ENCODE measurements around the gene MADCAM1. TPM values are rescaled to one million over a fixed set of nuclear protein-coding genes. Genes with fewer than 3 reads are reported as not detected.

The MADCAM1 gene
- total RNA-seq, 1 experiment from 2014 or later: 0.47 TPM

DNA sequence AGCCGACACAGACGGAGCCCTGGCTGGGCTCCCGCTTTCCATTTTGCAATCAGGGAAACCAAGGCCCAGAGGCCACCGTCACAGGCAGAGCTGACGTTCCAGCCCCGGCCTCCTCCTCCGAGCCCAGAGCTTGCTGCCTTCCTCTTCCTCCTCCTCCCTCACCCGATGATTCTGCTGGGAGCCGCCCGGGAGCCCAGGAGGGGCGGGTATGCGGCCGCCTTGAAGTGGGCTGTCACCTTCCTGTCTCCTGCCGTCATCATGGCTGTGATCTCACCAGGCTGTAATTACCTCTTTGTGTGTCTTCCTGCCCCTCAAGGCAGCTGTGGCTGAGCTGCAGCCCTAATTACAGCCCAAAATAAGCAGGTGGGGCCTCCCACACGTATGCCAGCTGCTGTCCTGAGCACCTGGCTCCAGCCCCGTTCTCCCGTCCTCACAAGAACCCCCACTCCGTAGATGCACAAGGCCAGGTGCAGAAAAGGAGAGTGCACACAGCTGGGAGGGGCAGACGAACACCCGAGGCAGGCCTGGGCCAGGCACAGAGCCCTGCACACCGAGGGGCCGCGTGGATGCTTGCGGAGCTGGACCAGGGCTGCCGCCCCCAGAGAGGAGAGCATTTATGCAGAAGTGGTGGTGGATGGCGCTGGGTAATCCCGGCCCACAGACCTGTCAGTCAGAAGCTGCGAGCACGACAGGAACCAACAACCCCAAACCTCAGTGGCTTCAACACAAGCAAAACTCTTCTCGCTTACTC is 15.0 kb downstream of the MADCAM1 start:
- CTCF ChIA-PET: interaction anchor here (0.5 to 1.9 kb wide), 11 partner anchors 10 to 244 kb away, joined by 3 to 24 read pairs (median 4); partner anchors contain the start of gene CDC34
- TF ChIP-seq, protein P1, sequence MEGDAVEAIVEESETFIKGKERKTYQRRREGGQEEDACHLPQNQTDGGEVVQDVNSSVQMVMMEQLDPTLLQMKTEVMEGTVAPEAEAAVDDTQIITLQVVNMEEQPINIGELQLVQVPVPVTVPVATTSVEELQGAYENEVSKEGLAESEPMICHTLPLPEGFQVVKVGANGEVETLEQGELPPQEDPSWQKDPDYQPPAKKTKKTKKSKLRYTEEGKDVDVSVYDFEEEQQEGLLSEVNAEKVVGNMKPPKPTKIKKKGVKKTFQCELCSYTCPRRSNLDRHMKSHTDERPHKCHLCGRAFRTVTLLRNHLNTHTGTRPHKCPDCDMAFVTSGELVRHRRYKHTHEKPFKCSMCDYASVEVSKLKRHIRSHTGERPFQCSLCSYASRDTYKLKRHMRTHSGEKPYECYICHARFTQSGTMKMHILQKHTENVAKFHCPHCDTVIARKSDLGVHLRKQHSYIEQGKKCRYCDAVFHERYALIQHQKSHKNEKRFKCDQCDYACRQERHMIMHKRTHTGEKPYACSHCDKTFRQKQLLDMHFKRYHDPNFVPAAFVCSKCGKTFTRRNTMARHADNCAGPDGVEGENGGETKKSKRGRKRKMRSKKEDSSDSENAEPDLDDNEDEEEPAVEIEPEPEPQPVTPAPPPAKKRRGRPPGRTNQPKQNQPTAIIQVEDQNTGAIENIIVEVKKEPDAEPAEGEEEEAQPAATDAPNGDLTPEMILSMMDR (IDR thresholded peaks at IDR 0.05; ENCODE audit: unreplicated experiment): no peak
- no peak overlapping the region for H3K27ac Mint-ChIP-seq (ENCODE audit: low read depth, unreplicated experiment)
- peaks cover 24% of the 10 kb centered on the region for H3K4me1 Mint-ChIP-seq (ENCODE audit: insufficient read depth, unreplicated experiment)
- peak overlapping the region; percentile 26 for H3K4me3 Mint-ChIP-seq (ENCODE audit: unreplicated experiment)
- DNase-seq (ENCODE audit: unreplicated experiment): no peak
- POLR2A ChIA-PET: interaction anchor here (0.7 to 2.1 kb wide), 5 partner anchors 17 to 169 kb away, joined by 3 to 8 read pairs (median 5); partner anchors contain the start of gene CDC34
- no TSS peak for BruUV-seq (replicated peaks)
- peaks cover 4% of the 10 kb centered on the region for H3K36me3 Mint-ChIP-seq (ENCODE audit: insufficient read depth, unreplicated experiment)
- no peaks in the 10 kb centered on the region for H3K27me3 Mint-ChIP-seq (ENCODE audit: insufficient read depth, unreplicated experiment)
- no peaks in the 10 kb centered on the region for H3K9me3 Mint-ChIP-seq (ENCODE audit: unreplicated experiment)
- intact Hi-C loops (cut with micrococcal nuclease): no loop called here

DNA sequence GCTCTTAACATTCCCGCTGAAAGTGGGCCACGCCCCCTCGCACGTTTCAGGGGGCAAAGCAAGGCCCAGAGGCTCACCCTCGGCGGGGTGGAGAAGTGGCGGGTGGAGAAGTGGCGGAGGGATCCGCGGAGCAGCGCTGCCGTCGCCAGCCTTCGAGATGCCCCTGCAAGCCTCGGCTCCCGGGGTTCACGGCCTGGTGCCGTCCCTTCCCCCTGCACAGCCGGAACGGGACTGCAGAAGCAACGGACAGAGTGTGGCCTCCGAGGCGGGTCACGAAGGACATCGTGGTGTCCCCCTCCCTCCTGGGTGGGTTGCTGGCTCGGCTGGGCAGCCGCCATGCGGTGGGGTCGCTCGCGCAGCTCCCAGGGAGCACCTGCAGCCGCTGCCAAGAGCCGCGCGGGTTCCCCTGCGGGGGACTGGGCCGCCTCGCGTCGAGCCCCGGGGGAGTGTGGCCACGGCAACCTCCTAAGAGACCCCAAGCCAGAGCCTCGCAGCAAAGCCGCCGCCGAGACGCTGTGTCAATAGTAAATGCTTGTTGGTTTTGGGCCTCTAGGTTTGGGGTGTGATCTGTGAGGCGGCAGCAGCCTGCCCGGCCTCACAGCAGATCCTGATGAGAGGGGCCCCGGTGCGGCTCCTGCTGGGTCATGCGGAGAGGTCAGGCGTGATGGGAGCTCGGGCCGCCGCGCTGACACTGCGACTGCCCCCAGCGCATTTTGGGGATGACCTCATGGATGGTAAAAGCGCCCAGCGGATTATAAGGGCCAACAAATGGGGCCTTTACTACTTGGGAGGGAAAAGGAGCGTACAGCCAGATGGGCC is 16.5 kb downstream of the MADCAM1 start:
- H3K9me3 Mint-ChIP-seq (ENCODE audit: unreplicated experiment): no peaks in the 10 kb centered on the region
- H3K27ac Mint-ChIP-seq (ENCODE audit: low read depth, unreplicated experiment): no peak overlapping the region
- intact Hi-C loops (cut with micrococcal nuclease): no loop called here
- ChIA-PET POLR2A (no interaction called here), CTCF (no interaction called here)
- H3K27me3 Mint-ChIP-seq (ENCODE audit: insufficient read depth, unreplicated experiment): no peaks in the 10 kb centered on the region
- H3K36me3 Mint-ChIP-seq (ENCODE audit: insufficient read depth, unreplicated experiment): peaks cover 4% of the 10 kb centered on the region
- no peak overlapping the region for H3K4me3 Mint-ChIP-seq (ENCODE audit: unreplicated experiment)
- DNase-seq (ENCODE audit: unreplicated experiment): no peak
- peaks cover 24% of the 10 kb centered on the region for H3K4me1 Mint-ChIP-seq (ENCODE audit: insufficient read depth, unreplicated experiment)
- TF ChIP-seq, protein P1 (IDR thresholded peaks at IDR 0.05; ENCODE audit: unreplicated experiment): no peak
- no TSS peak for BruUV-seq (replicated peaks)

DNA sequence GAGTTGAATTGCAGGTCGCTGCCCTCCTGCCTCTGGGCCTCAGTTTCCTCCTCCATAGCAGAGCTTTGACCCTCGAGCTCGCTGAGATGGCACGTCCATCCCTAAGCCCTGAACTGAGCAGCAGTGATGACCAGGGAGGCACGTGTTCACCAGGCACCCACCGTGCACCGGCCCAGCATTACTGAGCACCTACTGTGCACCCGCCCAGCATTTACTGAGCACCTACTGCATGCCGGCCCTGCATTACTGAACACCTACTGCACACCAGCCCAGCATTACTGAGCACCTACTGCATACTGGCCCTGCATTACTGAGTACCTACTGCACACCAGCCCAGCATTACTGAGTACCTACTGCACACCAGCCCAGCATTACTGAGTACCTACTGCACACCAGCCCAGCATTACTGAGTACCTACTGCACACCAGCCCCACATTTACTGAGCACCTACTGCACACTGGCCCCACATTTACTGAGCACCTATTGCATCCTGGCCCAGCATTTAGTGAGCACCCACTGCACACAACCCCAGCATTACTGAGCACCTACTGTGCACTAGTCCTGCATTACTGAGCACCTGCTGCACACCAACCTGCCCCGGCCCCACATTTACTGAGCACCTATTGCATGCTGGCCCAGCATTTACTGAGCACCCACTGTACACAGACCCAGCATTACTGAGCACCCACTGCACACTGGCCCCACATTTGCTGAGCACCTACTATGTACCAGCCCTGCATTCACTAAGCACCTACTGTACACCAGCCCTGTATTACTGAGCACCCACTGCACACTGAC is 17.3 kb downstream of the MADCAM1 start:
- intact Hi-C loops (cut with micrococcal nuclease): no loop called here
- Mint-ChIP-seq H3K4me3 (ENCODE audit: unreplicated experiment) (no peak overlapping the region), H3K4me1 (ENCODE audit: insufficient read depth, unreplicated experiment) (peaks cover 17% of the 10 kb centered on the region), H3K36me3 (ENCODE audit: insufficient read depth, unreplicated experiment) (peaks cover 4% of the 10 kb centered on the region), H3K27me3 (ENCODE audit: insufficient read depth, unreplicated experiment) (no peaks in the 10 kb centered on the region), H3K9me3 (ENCODE audit: unreplicated experiment) (no peaks in the 10 kb centered on the region), H3K27ac (ENCODE audit: low read depth, unreplicated experiment) (no peak overlapping the region)
- ChIA-PET POLR2A (no interaction called here), CTCF (no interaction called here)
- no peak for DNase-seq (ENCODE audit: unreplicated experiment)
- BruUV-seq (replicated peaks): no TSS peak
- TF ChIP-seq, protein P1 (IDR thresholded peaks at IDR 0.05; ENCODE audit: unreplicated experiment): no peak
